Measurements from ENCODE around the gene GRM7.

Gene GRM7

GRCh38 chr3:7498715-7499114 lies 637.8 kb downstream of the GRM7 start:
- DNase-seq (ENCODE audit: low read depth) = no peak
- TF ChIP-seq CTCF (conservative IDR thresholded peaks at IDR 0.05; ENCODE audit: low read depth, low read length) = no peak
- no peak overlapping the region for H3K4me3 ChIP-seq (ENCODE audit: low read depth, low read length)

- H3K4me3 ChIP-seq (ENCODE audit: low read depth, low read length) = no peak overlapping the region
Measured at GRCh38 chr3:7503431-7503830, 642.5 kb downstream of the GRM7 start.

GRCh38 chr3:7504886-7505775 lies 644.2 kb downstream of the GRM7 start:
- TF ChIP-seq CTCF (conservative IDR thresholded peaks at IDR 0.05; ENCODE audit: low read depth, low read length) = peak; percentile 23
- no peak overlapping the region for H3K4me3 ChIP-seq (ENCODE audit: low read depth, low read length)
- DNase-seq (ENCODE audit: low read depth) = peak; percentile 96

More at GRCh38 chr3:7503431-7503830, 642.5 kb downstream of the GRM7 start:
- no peak for DNase-seq (ENCODE audit: low read depth)
- no peak for TF ChIP-seq CTCF (conservative IDR thresholded peaks at IDR 0.05; ENCODE audit: low read depth, low read length)

- H3K4me3 ChIP-seq (ENCODE audit: low read depth, low read length) = no peak overlapping the region
- no peak for DNase-seq (ENCODE audit: low read depth)
- no peak for TF ChIP-seq CTCF (conservative IDR thresholded peaks at IDR 0.05; ENCODE audit: low read depth, low read length)
Measured at GRCh38 chr3:7506606-7507180, 645.8 kb downstream of the GRM7 start.

GRCh38 chr3:7508821-7509220 lies 647.9 kb downstream of the GRM7 start:
- no peak overlapping the region for H3K4me3 ChIP-seq (ENCODE audit: low read depth, low read length)
- TF ChIP-seq CTCF (conservative IDR thresholded peaks at IDR 0.05; ENCODE audit: low read depth, low read length) = no peak
- DNase-seq (ENCODE audit: low read depth) = peak; percentile 60

- no peak overlapping the region for H3K4me3 ChIP-seq (ENCODE audit: low read depth, low read length)
- TF ChIP-seq CTCF (conservative IDR thresholded peaks at IDR 0.05; ENCODE audit: low read depth, low read length) = no peak
- no peak for DNase-seq (ENCODE audit: low read depth)
Measured at GRCh38 chr3:7512048-7512447, 651.1 kb downstream of the GRM7 start.

Measured in choroid plexus epithelial cell (primary cell).